ENCODE data around the gene MAPK14.

GRCh38 chr6:36099869-36100483, 72.4 kb downstream of the MAPK14 start:
- TF ChIP-seq POLR2A (IDR thresholded peaks at IDR 0.05) = no peak
- TF ChIP-seq CTCF (IDR thresholded peaks at IDR 0.05) = no peak
